Measurements from ENCODE around the gene VEGFA. TPM values are rescaled to one million over a fixed set of nuclear protein-coding genes. Genes with fewer than 3 reads are reported as not detected.

Gene VEGFA
- total RNA-seq, 2 experiments from 2014 or later, result 93.7 to 104 TPM

DNA sequence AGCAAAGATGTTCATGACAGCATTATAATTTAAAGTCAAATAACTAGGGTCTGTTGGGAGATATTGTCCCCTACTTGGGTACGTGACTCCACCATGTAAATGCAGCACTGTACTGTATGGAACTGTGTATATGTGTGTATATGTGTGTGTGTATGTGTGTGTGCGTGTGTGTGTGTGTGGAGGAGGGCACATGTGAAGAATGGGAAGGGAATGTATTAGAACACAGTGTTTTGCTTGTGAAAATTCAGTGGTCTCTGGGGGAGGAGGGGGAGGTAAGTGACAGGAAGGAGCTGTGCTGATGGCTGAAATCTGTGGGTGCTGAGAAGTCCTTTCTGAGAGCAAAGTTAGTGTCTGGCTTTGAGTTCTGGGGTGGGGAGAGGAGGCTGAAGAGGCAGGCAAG lies 23.9 kb upstream of the VEGFA start:
- ChIA-PET POLR2A (interaction anchor here (0.7 to 1.3 kb wide), 3 partner anchors 12 to 77 kb away, joined by 3 to 4 read pairs (median 3); no protein-coding TSS in a partner anchor), CTCF (interaction anchor here (0.8 to 2.0 kb wide), 6 partner anchors 22 to 333 kb away, joined by 3 to 7 read pairs (median 4); no protein-coding TSS in a partner anchor)
- no peak for TF ChIP-seq CTCF (IDR thresholded peaks at IDR 0.05)
- Mint-ChIP-seq H3K4me1 (ENCODE audit: low read depth) (no peaks in the 10 kb centered on the region), H3K36me3 (ENCODE audit: low read depth) (no peaks in the 10 kb centered on the region), H3K4me3 (no peak overlapping the region), H3K9me3 (no peaks in the 10 kb centered on the region), H3K27ac (no peak overlapping the region), H3K27me3 (peaks cover 4% of the 10 kb centered on the region)
- ATAC-seq, result no peak
- no peak for DNase-seq
- intact Hi-C loops (cut with micrococcal nuclease), result no loop called here

- intact Hi-C loops (cut with micrococcal nuclease), result no loop called here
- ChIA-PET CTCF (interaction anchor here (0.8 to 2.0 kb wide), 5 partner anchors 23 to 332 kb away, joined by 3 to 7 read pairs (median 5); no protein-coding TSS in a partner anchor), POLR2A (interaction anchor here (1.3 kb wide), 1 partner anchor 77 kb away, joined by 3 read pairs; no protein-coding TSS in a partner anchor)
- H3K4me3 Mint-ChIP-seq, result no peak overlapping the region
- no peak for DNase-seq
- no peak for TF ChIP-seq CTCF (IDR thresholded peaks at IDR 0.05)
- H3K36me3 Mint-ChIP-seq (ENCODE audit: low read depth), result no peaks in the 10 kb centered on the region
- H3K27me3 Mint-ChIP-seq, result peaks cover 4% of the 10 kb centered on the region
- no peak overlapping the region for H3K27ac Mint-ChIP-seq
- H3K4me1 Mint-ChIP-seq (ENCODE audit: low read depth), result no peaks in the 10 kb centered on the region
- H3K9me3 Mint-ChIP-seq, result no peaks in the 10 kb centered on the region
- no peak for ATAC-seq
Measured at GRCh38 chr6:43746613-43747102, 23.4 kb upstream of the VEGFA start.

DNA sequence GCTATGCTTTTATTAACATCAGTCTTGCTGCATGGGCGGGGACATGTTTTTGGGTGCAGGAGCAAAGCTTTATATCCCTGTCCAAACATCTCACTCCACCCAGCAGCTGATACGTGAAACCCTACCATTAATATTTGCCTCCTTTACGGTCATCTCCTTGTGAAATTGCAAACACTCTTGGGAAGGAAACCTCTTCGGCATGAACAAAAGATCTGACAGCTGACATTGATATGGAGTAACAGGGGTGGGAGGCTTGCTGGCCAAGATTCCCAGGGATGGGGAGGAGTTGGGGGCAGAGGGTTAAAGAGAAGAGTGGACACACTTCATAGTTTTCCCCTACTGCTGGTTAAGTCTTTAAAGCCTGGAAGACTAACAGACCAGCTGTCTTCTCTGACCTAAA lies 22.2 kb upstream of the VEGFA start:
- no peaks in the 10 kb centered on the region for H3K4me1 Mint-ChIP-seq (ENCODE audit: low read depth)
- H3K4me3 Mint-ChIP-seq, result no peak overlapping the region
- H3K27ac Mint-ChIP-seq, result no peak overlapping the region
- ChIA-PET CTCF (interaction anchor here (0.7 to 2.3 kb wide), 4 partner anchors 21 to 331 kb away, joined by 3 to 8 read pairs (median 6); partner anchors contain the start of gene VEGFA), POLR2A (no interaction called here)
- TF ChIP-seq CTCF (IDR thresholded peaks at IDR 0.05), result no peak
- intact Hi-C loops (cut with micrococcal nuclease), result no loop called here
- ATAC-seq (no peak), DNase-seq (no peak)
- H3K36me3 Mint-ChIP-seq (ENCODE audit: low read depth), result no peaks in the 10 kb centered on the region
- no peaks in the 10 kb centered on the region for H3K9me3 Mint-ChIP-seq
- peaks cover 4% of the 10 kb centered on the region for H3K27me3 Mint-ChIP-seq

GRCh38 chr6:43748765-43749164 lies 21.2 kb upstream of the VEGFA start:
- Mint-ChIP-seq H3K36me3 (ENCODE audit: low read depth) (no peaks in the 10 kb centered on the region), H3K4me1 (ENCODE audit: low read depth) (no peaks in the 10 kb centered on the region), H3K9me3 (no peaks in the 10 kb centered on the region), H3K27ac (no peak overlapping the region), H3K4me3 (no peak overlapping the region), H3K27me3 (peaks cover 4% of the 10 kb centered on the region)
- POLR2A ChIA-PET, result interaction anchor here (1.4 kb wide), 1 partner anchor 9 kb away, joined by 3 read pairs; no protein-coding TSS in a partner anchor
- no peak for TF ChIP-seq CTCF (IDR thresholded peaks at IDR 0.05)
- intact Hi-C loops (cut with micrococcal nuclease), result no loop called here
- CTCF ChIA-PET, result interaction anchor here (1.5 to 2.3 kb wide), 3 partner anchors 20 to 330 kb away, joined by 4 to 8 read pairs (median 7); partner anchors contain the start of gene VEGFA
- DNase-seq, result no peak
- ATAC-seq, result no peak

GRCh38 chr6:43749461-43749860 lies 20.6 kb upstream of the VEGFA start:
- ATAC-seq, result no peak
- Mint-ChIP-seq H3K36me3 (ENCODE audit: low read depth) (no peaks in the 10 kb centered on the region), H3K9me3 (no peaks in the 10 kb centered on the region), H3K4me3 (no peak overlapping the region), H3K27me3 (peaks cover 4% of the 10 kb centered on the region), H3K27ac (no peak overlapping the region), H3K4me1 (ENCODE audit: low read depth) (no peaks in the 10 kb centered on the region)
- CTCF ChIA-PET, result interaction anchor here (1.5 to 2.3 kb wide), 4 partner anchors 20 to 330 kb away, joined by 4 to 8 read pairs (median 6); partner anchors contain the start of gene VEGFA
- no peak for DNase-seq
- intact Hi-C loops (cut with micrococcal nuclease), result no loop called here
- POLR2A ChIA-PET, result interaction anchor here (1.4 kb wide), 1 partner anchor 10 kb away, joined by 3 read pairs; no protein-coding TSS in a partner anchor
- no peak for TF ChIP-seq CTCF (IDR thresholded peaks at IDR 0.05)
